ENCODE results near the gene TBCCD1.
"Not testable (repeated sequence)": the region's sequence is repeated elsewhere in the genome, so short reads cannot be mapped to it uniquely, and the experiment has no call there.

The TBCCD1 gene

GRCh38 chr3:186502966-186503712 lies 64.0 kb downstream of the TBCCD1 start:
- ATAC-seq (ENCODE audit: low read depth) = no peak
- no peak overlapping the region for H3K27ac ChIP-seq (ENCODE audit: poor library complexity, severe bottlenecking)

GRCh38 chr3:186502138-186502948 lies 64.8 kb downstream of the TBCCD1 start:
- no peak for TF ChIP-seq CTCF (IDR thresholded peaks at IDR 0.05; ENCODE audit: poor library complexity, severe bottlenecking)
- Histone ChIP-seq H3K27me3 (ENCODE audit: insufficient read depth, poor library complexity, severe bottlenecking) (no peaks in the 10 kb centered on the region), H3K4me1 (ENCODE audit: insufficient read depth, poor library complexity, severe bottlenecking) (no peaks in the 10 kb centered on the region), H3K36me3 (ENCODE audit: low read depth) (no peaks in the 10 kb centered on the region), H3K4me3 (ENCODE audit: severe bottlenecking) (no peak overlapping the region), H3K9me3 (ENCODE audit: severe bottlenecking) (no peaks in the 10 kb centered on the region), H3K27ac (ENCODE audit: poor library complexity, severe bottlenecking) (no peak overlapping the region)
- ATAC-seq (ENCODE audit: low read depth) (no peak), DNase-seq (ENCODE audit: low spot score) (no peak)

More at GRCh38 chr3:186502966-186503712, 64.0 kb downstream of the TBCCD1 start:
- no peak for DNase-seq (ENCODE audit: low spot score)
- H3K9me3 ChIP-seq (ENCODE audit: severe bottlenecking) = no peaks in the 10 kb centered on the region
- H3K4me1 ChIP-seq (ENCODE audit: insufficient read depth, poor library complexity, severe bottlenecking) = no peaks in the 10 kb centered on the region
- no peaks in the 10 kb centered on the region for H3K36me3 ChIP-seq (ENCODE audit: low read depth)
- no peaks in the 10 kb centered on the region for H3K27me3 ChIP-seq (ENCODE audit: insufficient read depth, poor library complexity, severe bottlenecking)
- no peak for TF ChIP-seq CTCF (IDR thresholded peaks at IDR 0.05; ENCODE audit: poor library complexity, severe bottlenecking)
- no peak overlapping the region for H3K4me3 ChIP-seq (ENCODE audit: severe bottlenecking)

GRCh38 chr3:186499949-186500348 lies 67.2 kb downstream of the TBCCD1 start:
- H3K9me3 ChIP-seq (ENCODE audit: severe bottlenecking); ATAC-seq (ENCODE audit: low read depth); DNase-seq (ENCODE audit: low spot score); H3K4me3 ChIP-seq (ENCODE audit: severe bottlenecking); H3K4me1 ChIP-seq (ENCODE audit: insufficient read depth, poor library complexity, severe bottlenecking); H3K36me3 ChIP-seq (ENCODE audit: low read depth); H3K27me3 ChIP-seq (ENCODE audit: insufficient read depth, poor library complexity, severe bottlenecking); H3K27ac ChIP-seq (ENCODE audit: poor library complexity, severe bottlenecking): not testable (repeated sequence)

GRCh38 chr3:186498022-186498421 lies 69.1 kb downstream of the TBCCD1 start:
- H3K9me3 ChIP-seq (ENCODE audit: severe bottlenecking); H3K4me1 ChIP-seq (ENCODE audit: insufficient read depth, poor library complexity, severe bottlenecking); H3K27me3 ChIP-seq (ENCODE audit: insufficient read depth, poor library complexity, severe bottlenecking); H3K4me3 ChIP-seq (ENCODE audit: severe bottlenecking); H3K36me3 ChIP-seq (ENCODE audit: low read depth); H3K27ac ChIP-seq (ENCODE audit: poor library complexity, severe bottlenecking); DNase-seq (ENCODE audit: low spot score); ATAC-seq (ENCODE audit: low read depth): not testable (repeated sequence)

GRCh38 chr3:186497608-186498007 lies 69.5 kb downstream of the TBCCD1 start:
- no peaks in the 10 kb centered on the region for H3K9me3 ChIP-seq (ENCODE audit: severe bottlenecking)
- DNase-seq (ENCODE audit: low spot score) (no peak), ATAC-seq (ENCODE audit: low read depth) (no peak)
- no peaks in the 10 kb centered on the region for H3K27me3 ChIP-seq (ENCODE audit: insufficient read depth, poor library complexity, severe bottlenecking)
- H3K27ac ChIP-seq (ENCODE audit: poor library complexity, severe bottlenecking) = no peak overlapping the region
- no peak overlapping the region for H3K4me3 ChIP-seq (ENCODE audit: severe bottlenecking)
- H3K36me3 ChIP-seq (ENCODE audit: low read depth) = no peaks in the 10 kb centered on the region
- no peak for TF ChIP-seq CTCF (IDR thresholded peaks at IDR 0.05; ENCODE audit: poor library complexity, severe bottlenecking)
- no peaks in the 10 kb centered on the region for H3K4me1 ChIP-seq (ENCODE audit: insufficient read depth, poor library complexity, severe bottlenecking)

Data from RWPE2 (cell line).